Adrenal gland (tissue), 12 donors: ENCODE results near the gene TNFAIP8L1. TPM values are rescaled to one million over a fixed set of nuclear protein-coding genes. Genes with fewer than 3 reads are reported as not detected.

Experiments used
- DNase-seq, 7 donors: peaks; one replicate each; pipeline ENCODE4 v3.0.0-alpha.2; 2019 to 2020
- H3K27ac ChIP-seq, 5 donors: fragments of 200-600 bp; sonication (generic) in 4 of 5; 1 replicate in 3 of 5; 2 replicates in 2 of 5; pipeline versions ENCODE4 v1.5.1 to v1.8.0; 2016 to 2020; ENCODE audit warnings: mild to moderate bottlenecking in 1 of 5
- H3K27me3 ChIP-seq: fragments of 200-600 bp; 2 replicates; pipeline ENCODE4 v1.8.0; 2021
- H3K36me3 ChIP-seq, 2 donors: fragments of 200-600 bp; replicated peaks in 1 of 2; 1 replicate in 1 of 2; 2 replicates in 1 of 2; pipeline versions ENCODE4 v1.5.1 to v1.8.0; 2018 to 2022
- H3K4me1 ChIP-seq, 2 donors: fragments of 200-600 bp; replicated peaks in 1 of 2; 1 replicate in 1 of 2; 2 replicates in 1 of 2; pipeline versions ENCODE4 v1.5.1 to v1.8.0; 2018 to 2021
- H3K4me3 ChIP-seq, 4 donors: fragments of 200-600 bp; sonication (generic) in 3 of 4; one replicate each; pipeline ENCODE4 v1.5.1; 2016 to 2018
- H3K9me3 ChIP-seq, 3 donors: fragments of 200-600 bp; sonication (generic) in 1 of 3; replicated peaks in 1 of 3; 1 replicate in 2 of 3; 2 replicates in 1 of 3; pipeline versions ENCODE4 v1.5.1 to v1.8.0; 2016 to 2021
- POLR2A ChIP-seq, 2 donors: fragments of 450-650 bp; IDR thresholded peaks; one replicate each; pipeline ENCODE4 v1.6.1; 2017; ENCODE audit warnings: antibody characterized with exemption in 2 of 2, mild to moderate bottlenecking in 2 of 2, moderate library complexity in 1 of 2
- WGBS, 4 donors: extraction: QIAGEN DNeasy Blood & Tissue Kit in 2 of 4; methylation state at CpG; one replicate each; pipeline versions ENCODE4 v1.1.5 to v1.1.7; 2013 to 2017; 5-methylcytosine and 5-hydroxymethylcytosine counted together
- intact Hi-C, 2 donors: fragments of 100-400 bp; cut with DNase I; formaldehyde crosslinking; loops; one replicate each; pipeline versions ENCODE4 v1.14.1 to v1.15.0; 2022 to 2023
- polyA plus RNA-seq, 3 donors: library from polyadenylated mRNA; stranded (reverse); fragments of 200-250 nt in 2 of 3; fragments of 350-450 nt in 1 of 3; fragmentation: Illumina TruSeq in 1 of 3; extraction: RNeasy Lipid Tissue Mini Kit (QIAGEN cat#74804) in 1 of 3; gene quantifications; one replicate each; pipeline ENCODE4 v1.2.3, GENCODE V29; 2013 to 2014
- total RNA-seq, 9 donors: library from RNA; depleted of rRNA in 4 of 9; stranded (reverse); fragments of >200 nt in 4 of 9; fragments of 120-200 nt in 1 of 9; fragmentation: NEBNext Ultra II Directional in 1 of 9; extraction: Animal tissue kit (Norgen Biotek cat#: 25700) in 1 of 9; gene quantifications; one replicate each; pipeline versions ENCODE4 v1.1.0 to v1.2.4, GENCODE V29; 2013 to 2023
- TF ChIP-seq, protein P1 (sequence below), 6 experiments: fragments of 450-650 bp in 4 of 6; fragments of 200-600 bp in 2 of 6; sonication (generic) in 1 of 6; IDR thresholded peaks; 1 replicate in 5 of 6; 2 replicates in 1 of 6; pipeline versions ENCODE4 v1.5.1 to v1.8.0; 2016 to 2021; ENCODE audit warnings: antibody characterized with exemption in 6 of 6, mild to moderate bottlenecking in 2 of 6, moderate library complexity in 1 of 6
- donor health status: healthy with polysubstance abuse.
- donor health status: Bipolar disorder and iron deficiency.
- donor health status: DM: yes; HTN: yes; CAD: no.
- donor health status: DM: no; HTN: no; CAD: no.
- donor health status: DM: no; HTN: no; CAD: no.
- donor health status: DM: yes; HTN: yes; CAD: no.

TNFAIP8L1 gene
- total and polyA plus RNA-seq, 12 donors: 2.6 to 13.8 (median 5.5) TPM

GRCh38 chr19:4671185-4671851 is 32.0 kb downstream of the TNFAIP8L1 start:
- Histone ChIP-seq H3K27ac (no peak overlapping the region), H3K9me3 (no peaks in the 10 kb centered on the region), H3K4me3 (no peak overlapping the region), H3K4me1 (peaks cover 8 to 20% of the 10 kb centered on the region in 2 donors), H3K27me3 (no peaks in the 10 kb centered on the region), H3K36me3 (peaks cover 0 to 36% of the 10 kb centered on the region in 2 donors)
- intact Hi-C loops: no loop called here
- no peak for DNase-seq
- TF ChIP-seq, protein P1, sequence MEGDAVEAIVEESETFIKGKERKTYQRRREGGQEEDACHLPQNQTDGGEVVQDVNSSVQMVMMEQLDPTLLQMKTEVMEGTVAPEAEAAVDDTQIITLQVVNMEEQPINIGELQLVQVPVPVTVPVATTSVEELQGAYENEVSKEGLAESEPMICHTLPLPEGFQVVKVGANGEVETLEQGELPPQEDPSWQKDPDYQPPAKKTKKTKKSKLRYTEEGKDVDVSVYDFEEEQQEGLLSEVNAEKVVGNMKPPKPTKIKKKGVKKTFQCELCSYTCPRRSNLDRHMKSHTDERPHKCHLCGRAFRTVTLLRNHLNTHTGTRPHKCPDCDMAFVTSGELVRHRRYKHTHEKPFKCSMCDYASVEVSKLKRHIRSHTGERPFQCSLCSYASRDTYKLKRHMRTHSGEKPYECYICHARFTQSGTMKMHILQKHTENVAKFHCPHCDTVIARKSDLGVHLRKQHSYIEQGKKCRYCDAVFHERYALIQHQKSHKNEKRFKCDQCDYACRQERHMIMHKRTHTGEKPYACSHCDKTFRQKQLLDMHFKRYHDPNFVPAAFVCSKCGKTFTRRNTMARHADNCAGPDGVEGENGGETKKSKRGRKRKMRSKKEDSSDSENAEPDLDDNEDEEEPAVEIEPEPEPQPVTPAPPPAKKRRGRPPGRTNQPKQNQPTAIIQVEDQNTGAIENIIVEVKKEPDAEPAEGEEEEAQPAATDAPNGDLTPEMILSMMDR (IDR thresholded peaks at IDR 0.05): no peak
- TF ChIP-seq POLR2A (IDR thresholded peaks at IDR 0.05): no peak
- WGBS, 4 donors: 68 to 77% (median 71%) methylated on average over 10 of the region's 10 CpGs

GRCh38 chr19:4673216-4673615 is 33.9 kb downstream of the TNFAIP8L1 start:
- no peak for DNase-seq
- peaks cover 0 to 27% of the 10 kb centered on the region in 2 donors for H3K36me3 ChIP-seq
- WGBS, 4 donors: 66 to 82% (median 77%) methylated on average over 4 of the region's 4 CpGs
- H3K4me3 ChIP-seq: no peak overlapping the region
- H3K27ac ChIP-seq: no peak overlapping the region
- TF ChIP-seq, protein P1 (IDR thresholded peaks at IDR 0.05): no peak
- TF ChIP-seq POLR2A (IDR thresholded peaks at IDR 0.05): no peak
- H3K9me3 ChIP-seq: no peaks in the 10 kb centered on the region
- intact Hi-C loops: no loop called here
- H3K4me1 ChIP-seq: peaks cover 8 to 19% of the 10 kb centered on the region in 2 donors
- no peaks in the 10 kb centered on the region for H3K27me3 ChIP-seq

GRCh38 chr19:4673726-4674125 is 34.4 kb downstream of the TNFAIP8L1 start:
- H3K4me1 ChIP-seq: peaks cover 8 to 14% of the 10 kb centered on the region in 2 donors
- H3K9me3 ChIP-seq: no peaks in the 10 kb centered on the region
- H3K4me3 ChIP-seq: no peak overlapping the region
- no peak overlapping the region for H3K27ac ChIP-seq
- H3K27me3 ChIP-seq: no peaks in the 10 kb centered on the region
- TF ChIP-seq, protein P1 (IDR thresholded peaks at IDR 0.05): no peak
- DNase-seq: no peak
- intact Hi-C loops: no loop called here
- H3K36me3 ChIP-seq: peaks cover 0 to 22% of the 10 kb centered on the region in 2 donors
- WGBS, 4 donors: 93 to 95% (median 94%) methylated on average over 4 of the region's 4 CpGs

DNA sequence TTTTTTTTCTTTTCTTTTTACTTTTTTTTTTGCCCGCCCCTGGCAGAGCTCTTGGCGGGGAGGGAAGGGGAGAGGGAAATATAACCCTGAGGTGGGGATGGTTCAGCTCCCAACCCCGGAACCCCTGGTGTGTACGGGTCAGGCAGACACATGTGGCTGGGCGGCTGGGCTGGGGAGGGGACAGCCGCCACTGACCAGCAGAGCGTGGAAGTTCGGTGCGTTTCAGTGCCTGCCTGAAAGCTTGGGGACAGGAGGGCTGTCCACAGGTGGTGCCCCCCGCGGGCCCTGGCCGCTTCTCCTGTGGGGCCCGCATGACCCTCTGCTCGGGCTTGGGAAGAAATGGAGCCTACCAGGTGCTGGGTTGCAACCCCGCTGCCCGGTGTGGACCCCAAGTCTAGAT is 36.0 kb downstream of the TNFAIP8L1 start:
- intact Hi-C loops: no loop called here
- no peak for TF ChIP-seq POLR2A (IDR thresholded peaks at IDR 0.05)
- TF ChIP-seq, protein P1 (IDR thresholded peaks at IDR 0.05): no peak
- no peak overlapping the region for H3K4me3 ChIP-seq
- WGBS, 4 donors: 89 to 97% (median 94%) methylated on average over 11 to 16 of the region's 16 CpGs
- H3K36me3 ChIP-seq: peaks cover 0 to 22% of the 10 kb centered on the region in 2 donors
- no peaks in the 10 kb centered on the region for H3K27me3 ChIP-seq
- peaks cover 0 to 5% of the 10 kb centered on the region in 2 donors for H3K4me1 ChIP-seq
- H3K27ac ChIP-seq: no peak overlapping the region
- H3K9me3 ChIP-seq: no peaks in the 10 kb centered on the region
- DNase-seq: no peak
